Upper lobe of right lung (tissue), 1 donor: Measurements from ENCODE around the gene ADAP1. TPM values are rescaled to one million over a fixed set of nuclear protein-coding genes. Genes with fewer than 3 reads are reported as not detected.

Experiments
- ATAC-seq: fragments of 200-7000 bp; cut with Tn5 transposase; one replicate; pipeline ENCODE4 v1.9.1; 2020; ENCODE audit warnings: mild to moderate bottlenecking, moderate library complexity
- DNase-seq: peaks from one replicate; pipeline ENCODE4 v3.0.0-alpha.2; 2020
- H3K27ac ChIP-seq: fragments of 200-600 bp; one replicate; pipeline ENCODE4 v1.8.0; 2022
- H3K27me3 ChIP-seq: fragments of 200-600 bp; one replicate; pipeline ENCODE4 v1.8.0; 2022; ENCODE audit warnings: mild to moderate bottlenecking
- H3K36me3 ChIP-seq: fragments of 200-600 bp; one replicate; pipeline ENCODE4 v1.8.0; 2022
- H3K4me1 ChIP-seq: fragments of 200-600 bp; one replicate; pipeline ENCODE4 v1.8.0; 2022
- H3K4me3 ChIP-seq: fragments of 200-600 bp; one replicate; pipeline ENCODE4 v1.8.0; 2022; ENCODE audit warnings: mild to moderate bottlenecking
- H3K9me3 ChIP-seq: fragments of 200-600 bp; one replicate; pipeline ENCODE4 v1.8.0; 2022
- CTCF ChIP-seq: fragments of 200-600 bp; IDR thresholded peaks from one replicate; pipeline ENCODE4 v1.8.0; 2022; ENCODE audit warnings: antibody characterized with exemption
- intact Hi-C: fragments of 100-400 bp; cut with DNase I; formaldehyde crosslinking; loops from one replicate; pipeline ENCODE4 v1.11.0; 2022
- total RNA-seq: library from RNA; stranded (reverse); fragmentation: NEBNext Ultra II Directional; extraction: Animal tissue kit (Norgen Biotek cat#: 25700); gene quantifications from one replicate; pipeline ENCODE4 v1.2.1, GENCODE V29; 2021
- donor health status: DM: no; HTN: yes; CAD: no; lungs with severe emphysema.

ADAP1 gene
- total RNA-seq, 1 donor from 2014 or later = 30.7 TPM

- DNase-seq = no peak
- Histone ChIP-seq H3K36me3 (peaks cover 71% of the 10 kb centered on the region), H3K27me3 (no peaks in the 10 kb centered on the region), H3K4me3 (no peak overlapping the region), H3K9me3 (no peaks in the 10 kb centered on the region), H3K27ac (no peak overlapping the region), H3K4me1 (peaks cover 42% of the 10 kb centered on the region)
- intact Hi-C loops = no loop called here
- TF ChIP-seq CTCF = no peak
- no peak for ATAC-seq
Measured at GRCh38 chr7:968205-969105, 14.0 kb upstream of the ADAP1 start.

- H3K27ac ChIP-seq = no peak overlapping the region
- DNase-seq (no peak), ATAC-seq (no peak)
- H3K9me3 ChIP-seq = no peaks in the 10 kb centered on the region
- intact Hi-C loops = no loop called here
- no peaks in the 10 kb centered on the region for H3K27me3 ChIP-seq
- H3K4me1 ChIP-seq = peaks cover 40% of the 10 kb centered on the region
- peaks cover 62% of the 10 kb centered on the region for H3K36me3 ChIP-seq
- no peak overlapping the region for H3K4me3 ChIP-seq
- no peak for TF ChIP-seq CTCF
Measured at GRCh38 chr7:967361-968082, 13.0 kb upstream of the ADAP1 start.

GRCh38 chr7:966291-967069, 12.0 kb upstream of the ADAP1 start:
- ATAC-seq (no peak), DNase-seq (no peak)
- no peak for TF ChIP-seq CTCF
- intact Hi-C loops = no loop called here
- Histone ChIP-seq H3K27ac (no peak overlapping the region), H3K4me3 (no peak overlapping the region), H3K4me1 (peaks cover 30% of the 10 kb centered on the region), H3K36me3 (peaks cover 52% of the 10 kb centered on the region), H3K9me3 (no peaks in the 10 kb centered on the region), H3K27me3 (no peaks in the 10 kb centered on the region)

GRCh38 chr7:964401-965231, 10.1 kb upstream of the ADAP1 start:
- Histone ChIP-seq H3K27ac (peak overlapping the region; percentile 51), H3K4me3 (no peak overlapping the region), H3K4me1 (peaks cover 27% of the 10 kb centered on the region), H3K9me3 (no peaks in the 10 kb centered on the region), H3K36me3 (peaks cover 34% of the 10 kb centered on the region), H3K27me3 (no peaks in the 10 kb centered on the region)
- ATAC-seq = peak; percentile 45
- TF ChIP-seq CTCF = no peak
- DNase-seq = peak; percentile 57
- intact Hi-C loops = no loop called here
